OCI-LY1 (cell line): ENCODE data around the gene TRAFD1.

Source experiments
- H2AFZ ChIP-seq: fragments of 200-600 bp; sonication (generic), shearing (Covaris generic); 2 replicates; pipeline ENCODE4 v1.6.0; 2014; ENCODE audit warnings: antibody characterized with exemption, mild to moderate bottlenecking, low read length
- H3F3A ChIP-seq: fragments of 200-600 bp; sonication (generic), shearing (Covaris generic); 2 replicates; pipeline ENCODE4 v1.6.0; 2014; ENCODE audit warnings: mild to moderate bottlenecking, antibody characterized with exemption, low read length, moderate library complexity; ENCODE audit not compliant: insufficient read depth
- H3K27ac ChIP-seq: fragments of 200-600 bp; sonication (generic); 2 replicates; pipeline ENCODE4 v1.5.1; 2014; ENCODE audit warnings: low read length, mixed run types, mild to moderate bottlenecking, low read depth; ENCODE audit not compliant: poor library complexity, severe bottlenecking
- H3K27me3 ChIP-seq: fragments of 200-600 bp; sonication (generic); 2 replicates; pipeline ENCODE4 v1.6.0; 2014; ENCODE audit warnings: antibody characterized with exemption, mild to moderate bottlenecking, low read length, moderate library complexity; ENCODE audit not compliant: insufficient read depth
- H3K36me3 ChIP-seq: fragments of 200-600 bp; sonication (generic); 2 replicates; pipeline ENCODE4 v1.6.1; 2014; ENCODE audit warnings: mild to moderate bottlenecking, antibody characterized with exemption, low read length, moderate library complexity, mixed read lengths; ENCODE audit not compliant: insufficient read depth
- H3K4me1 ChIP-seq: fragments of 200-600 bp; sonication (generic); 2 replicates; pipeline ENCODE4 v1.5.1; 2014; ENCODE audit warnings: mild to moderate bottlenecking, low read length, moderate library complexity; ENCODE audit not compliant: insufficient read depth, severe bottlenecking
- H3K4me2 ChIP-seq: fragments of 200-600 bp; sonication (generic), shearing (Covaris generic); 2 replicates; pipeline ENCODE4 v1.6.1; 2014; ENCODE audit warnings: low read length
- H3K4me3 ChIP-seq: fragments of 200-600 bp; sonication (generic); 2 replicates; pipeline ENCODE4 v1.5.1; 2014; ENCODE audit warnings: low read length, low read depth, mild to moderate bottlenecking, mixed read lengths; ENCODE audit not compliant: poor library complexity, severe bottlenecking
- H3K79me2 ChIP-seq: fragments of 200-600 bp; shearing (Covaris generic); 2 replicates; pipeline ENCODE4 v1.6.1; 2016; ENCODE audit warnings: mixed run types, low read length, mixed read lengths; ENCODE audit not compliant: insufficient read depth
- H3K9ac ChIP-seq: fragments of 200-600 bp; sonication (generic), shearing (Covaris generic); 2 replicates; pipeline ENCODE4 v1.6.1; 2014; ENCODE audit warnings: mild to moderate bottlenecking, low read length, mixed read lengths
- H3K9me2 ChIP-seq: fragments of 200-600 bp; sonication (generic), shearing (Covaris generic); 2 replicates; pipeline ENCODE4 v1.6.1; 2014; ENCODE audit warnings: low read depth, mild to moderate bottlenecking, low read length, mixed read lengths
- H3K9me3 ChIP-seq: fragments of 200-600 bp; shearing (Covaris generic); 2 replicates; pipeline ENCODE4 v1.6.1; 2014; ENCODE audit warnings: low read length, mixed read lengths
- H4K20me1 ChIP-seq: fragments of 200-600 bp; sonication (generic), shearing (Covaris generic); 2 replicates; pipeline ENCODE4 v1.6.0; 2016; ENCODE audit warnings: mild to moderate bottlenecking, low read length; ENCODE audit not compliant: insufficient read depth
- CTCF ChIP-seq: fragments of 200-600 bp; sonication (generic), shearing (Covaris generic); IDR thresholded peaks from 2 replicates; pipeline ENCODE4 v1.5.1; 2017; ENCODE audit warnings: mild to moderate bottlenecking, antibody characterized with exemption, low read length, moderate library complexity, mixed read lengths
- EZH2 ChIP-seq: fragments of 200-600 bp; sonication (generic), shearing (Covaris generic); IDR thresholded peaks from 2 replicates; pipeline ENCODE4 v1.8.0; 2017; ENCODE audit warnings: borderline replicate concordance, mixed run types, mild to moderate bottlenecking, antibody characterized with exemption, low read length, moderate library complexity, mixed read lengths

The TRAFD1 gene

GRCh38 chr12:112168561-112168971 lies 43.2 kb downstream of the TRAFD1 start:
- TF ChIP-seq CTCF (no peak), EZH2 (no peak)
- H3K9ac ChIP-seq, result no peak overlapping the region
- H3K4me1 ChIP-seq, result no peaks in the 10 kb centered on the region
- H3K9me3 ChIP-seq, result no peaks in the 10 kb centered on the region
- no peak overlapping the region for H2AFZ ChIP-seq
- no peaks in the 10 kb centered on the region for H3K9me2 ChIP-seq
- no peaks in the 10 kb centered on the region for H3F3A ChIP-seq
- H3K79me2 ChIP-seq, result no peaks in the 10 kb centered on the region
- no peak overlapping the region for H3K4me2 ChIP-seq
- H4K20me1 ChIP-seq, result no peaks in the 10 kb centered on the region
- no peaks in the 10 kb centered on the region for H3K27me3 ChIP-seq
- H3K27ac ChIP-seq, result no peak overlapping the region
- no peak overlapping the region for H3K4me3 ChIP-seq
- peaks cover 3% of the 10 kb centered on the region for H3K36me3 ChIP-seq

- H3K27ac ChIP-seq, result no peak overlapping the region
- no peaks in the 10 kb centered on the region for H3F3A ChIP-seq
- no peak overlapping the region for H3K4me3 ChIP-seq
- no peak overlapping the region for H2AFZ ChIP-seq
- no peak overlapping the region for H3K9ac ChIP-seq
- H3K79me2 ChIP-seq, result no peaks in the 10 kb centered on the region
- H3K9me2 ChIP-seq, result no peaks in the 10 kb centered on the region
- TF ChIP-seq EZH2 (no peak), CTCF (no peak)
- H4K20me1 ChIP-seq, result no peaks in the 10 kb centered on the region
- H3K4me2 ChIP-seq, result no peak overlapping the region
- H3K4me1 ChIP-seq, result no peaks in the 10 kb centered on the region
- H3K27me3 ChIP-seq, result no peaks in the 10 kb centered on the region
- H3K36me3 ChIP-seq, result peaks cover 6% of the 10 kb centered on the region
- no peaks in the 10 kb centered on the region for H3K9me3 ChIP-seq
These were observed 44.0 kb downstream of the TRAFD1 start for GRCh38 chr12:112169161-112169872.

- H3F3A ChIP-seq, result no peaks in the 10 kb centered on the region
- H3K4me1 ChIP-seq, result no peaks in the 10 kb centered on the region
- H3K27me3 ChIP-seq, result no peaks in the 10 kb centered on the region
- H3K4me2 ChIP-seq, result no peak overlapping the region
- H2AFZ ChIP-seq, result no peak overlapping the region
- no peaks in the 10 kb centered on the region for H4K20me1 ChIP-seq
- no peak overlapping the region for H3K27ac ChIP-seq
- no peaks in the 10 kb centered on the region for H3K79me2 ChIP-seq
- TF ChIP-seq CTCF (no peak), EZH2 (no peak)
- H3K4me3 ChIP-seq, result no peak overlapping the region
- no peaks in the 10 kb centered on the region for H3K9me2 ChIP-seq
- no peaks in the 10 kb centered on the region for H3K9me3 ChIP-seq
- H3K36me3 ChIP-seq, result peaks cover 8% of the 10 kb centered on the region
- H3K9ac ChIP-seq, result no peak overlapping the region
These were observed 44.6 kb downstream of the TRAFD1 start for GRCh38 chr12:112169966-112170365.
